ENCODE measurements around the gene ADAMTSL1.

GRCh38 chr9:18889550-18889949, 415.6 kb downstream of the ADAMTSL1 start:
- TF ChIP-seq MLX (CRISPR knock-in tag; IDR thresholded peaks at IDR 0.05) (no peak), TCF7 (CRISPR knock-in tag; IDR thresholded peaks at IDR 0.05; ENCODE audit: low read depth) (no peak), ZNF219 (CRISPR knock-in tag; IDR thresholded peaks at IDR 0.05; ENCODE audit: borderline replicate concordance) (no peak), NR3C1 (CRISPR knock-in tag; conservative IDR thresholded peaks at IDR 0.05; ENCODE audit: low read depth) (no peak), JUN (CRISPR knock-in tag; IDR thresholded peaks at IDR 0.05) (no peak), ZBTB43 (CRISPR knock-in tag; IDR thresholded peaks at IDR 0.05) (no peak), ESRRA (CRISPR knock-in tag; IDR thresholded peaks at IDR 0.05; ENCODE audit: borderline replicate concordance) (no peak), MAX (CRISPR knock-in tag; IDR thresholded peaks at IDR 0.05) (no peak)
- TF ChIP-seq, protein P1, sequence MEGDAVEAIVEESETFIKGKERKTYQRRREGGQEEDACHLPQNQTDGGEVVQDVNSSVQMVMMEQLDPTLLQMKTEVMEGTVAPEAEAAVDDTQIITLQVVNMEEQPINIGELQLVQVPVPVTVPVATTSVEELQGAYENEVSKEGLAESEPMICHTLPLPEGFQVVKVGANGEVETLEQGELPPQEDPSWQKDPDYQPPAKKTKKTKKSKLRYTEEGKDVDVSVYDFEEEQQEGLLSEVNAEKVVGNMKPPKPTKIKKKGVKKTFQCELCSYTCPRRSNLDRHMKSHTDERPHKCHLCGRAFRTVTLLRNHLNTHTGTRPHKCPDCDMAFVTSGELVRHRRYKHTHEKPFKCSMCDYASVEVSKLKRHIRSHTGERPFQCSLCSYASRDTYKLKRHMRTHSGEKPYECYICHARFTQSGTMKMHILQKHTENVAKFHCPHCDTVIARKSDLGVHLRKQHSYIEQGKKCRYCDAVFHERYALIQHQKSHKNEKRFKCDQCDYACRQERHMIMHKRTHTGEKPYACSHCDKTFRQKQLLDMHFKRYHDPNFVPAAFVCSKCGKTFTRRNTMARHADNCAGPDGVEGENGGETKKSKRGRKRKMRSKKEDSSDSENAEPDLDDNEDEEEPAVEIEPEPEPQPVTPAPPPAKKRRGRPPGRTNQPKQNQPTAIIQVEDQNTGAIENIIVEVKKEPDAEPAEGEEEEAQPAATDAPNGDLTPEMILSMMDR (IDR thresholded peaks at IDR 0.05) = no peak
